CD4-positive, alpha-beta T cell treated with Interleukin-10 for 1 hour (primary cell): ENCODE measurements around the gene NECTIN4.
"Not testable (repeated sequence)": the region's sequence is repeated elsewhere in the genome, so short reads cannot be mapped to it uniquely, and the experiment has no call there.

Experiments used
- DNase-seq: peaks from one replicate; pipeline ENCODE4 v3.0.0-alpha.2; 2020

The NECTIN4 gene

DNA sequence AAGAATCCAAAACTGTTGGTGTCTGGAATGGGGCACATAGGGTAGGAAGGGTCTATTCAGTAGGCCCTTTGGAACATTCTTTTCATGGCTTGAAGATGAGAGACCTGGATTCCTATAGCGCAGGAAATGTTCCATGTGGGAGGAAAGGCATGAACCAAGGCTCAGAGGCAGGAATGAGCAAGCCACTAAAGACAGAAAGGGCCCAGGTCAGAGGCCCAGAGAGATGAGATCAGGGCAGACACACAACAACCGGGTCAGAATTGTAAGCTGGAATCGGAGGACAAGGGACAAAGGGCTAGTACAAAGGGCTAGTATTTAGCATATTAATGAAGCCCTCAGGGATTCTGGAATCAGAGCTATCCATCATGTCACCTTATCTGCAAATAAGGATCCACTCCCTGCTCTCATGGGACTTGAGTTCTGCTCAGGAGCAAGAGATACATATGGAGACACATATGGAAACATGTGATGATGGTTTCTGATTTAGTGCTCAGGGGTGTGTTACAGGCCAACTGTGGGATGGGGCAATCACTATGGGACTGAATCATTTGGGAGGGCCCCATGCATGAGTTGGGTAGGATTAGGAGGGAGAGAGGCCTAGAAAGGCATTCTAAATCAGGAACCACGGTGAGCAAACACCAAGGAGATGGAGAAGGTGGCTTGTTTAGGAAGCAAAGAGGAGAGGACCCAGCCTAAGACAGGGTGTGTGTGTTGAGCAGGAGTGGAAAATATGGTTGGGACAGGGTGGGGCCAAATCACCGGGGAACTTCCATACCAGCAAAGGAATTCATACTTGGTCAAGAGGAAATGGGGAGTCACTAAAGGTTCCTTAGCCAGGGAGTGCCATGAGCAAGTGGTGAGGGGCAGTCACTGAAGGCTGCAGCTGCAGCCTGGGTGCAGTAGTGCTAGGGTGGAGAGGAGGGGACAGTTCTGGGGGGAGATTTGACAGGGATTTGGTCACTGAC is 8.6 kb downstream of the NECTIN4 start:
- DNase-seq, result no peak

DNA sequence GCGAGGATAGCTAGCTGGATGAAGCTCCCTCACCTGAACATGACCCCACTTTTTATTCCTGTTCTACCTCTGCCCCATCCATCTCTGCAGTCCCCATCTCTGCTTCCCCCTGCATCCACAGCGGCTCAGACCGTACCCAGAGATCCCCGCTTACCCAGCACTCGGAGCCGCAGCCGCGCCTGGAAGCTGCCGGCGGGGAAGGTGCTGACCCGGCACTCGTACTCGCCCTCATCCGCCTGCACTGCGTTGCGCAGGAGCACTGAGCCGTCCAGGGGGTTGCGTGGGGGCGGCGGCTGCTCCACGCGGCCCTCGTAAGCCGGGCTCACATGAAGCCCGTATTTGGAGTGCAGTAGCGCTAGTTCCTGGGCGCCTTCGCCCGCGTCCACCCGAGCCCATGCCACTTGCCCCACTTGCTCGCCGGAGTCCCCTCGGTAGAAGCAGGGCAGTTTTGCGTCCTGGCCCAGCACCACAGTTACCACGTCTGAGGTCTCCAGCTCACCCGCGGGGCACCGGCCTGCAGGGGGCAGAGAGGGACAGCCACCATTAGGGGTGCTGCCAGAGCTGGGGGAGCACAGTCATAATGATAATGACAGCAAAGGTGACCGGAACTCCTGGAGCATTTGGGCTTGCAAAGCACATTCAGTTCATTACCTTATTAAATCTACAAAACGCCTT is 9.8 kb downstream of the NECTIN4 start:
- DNase-seq, result no peak

DNA sequence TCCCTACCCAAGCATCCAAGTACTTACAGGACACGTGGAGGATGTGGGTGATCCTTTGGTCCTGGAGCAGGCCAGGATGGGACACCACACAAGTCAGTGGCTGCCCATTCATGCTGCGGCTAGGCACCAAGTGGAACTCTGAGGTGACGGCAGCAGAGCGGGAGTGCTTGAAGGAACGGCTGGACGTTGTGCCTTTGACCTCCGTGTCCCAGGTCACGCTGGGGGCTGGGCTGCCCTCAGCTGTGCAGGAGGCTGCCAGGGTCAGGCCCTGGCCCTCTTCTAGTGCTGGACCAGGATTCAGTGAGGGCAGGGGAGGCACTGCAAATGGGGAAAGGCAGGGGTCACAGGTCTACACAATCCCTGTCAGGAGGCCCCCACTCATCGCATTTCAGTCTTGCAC is 11.9 kb downstream of the NECTIN4 start:
- DNase-seq, result no peak

DNA sequence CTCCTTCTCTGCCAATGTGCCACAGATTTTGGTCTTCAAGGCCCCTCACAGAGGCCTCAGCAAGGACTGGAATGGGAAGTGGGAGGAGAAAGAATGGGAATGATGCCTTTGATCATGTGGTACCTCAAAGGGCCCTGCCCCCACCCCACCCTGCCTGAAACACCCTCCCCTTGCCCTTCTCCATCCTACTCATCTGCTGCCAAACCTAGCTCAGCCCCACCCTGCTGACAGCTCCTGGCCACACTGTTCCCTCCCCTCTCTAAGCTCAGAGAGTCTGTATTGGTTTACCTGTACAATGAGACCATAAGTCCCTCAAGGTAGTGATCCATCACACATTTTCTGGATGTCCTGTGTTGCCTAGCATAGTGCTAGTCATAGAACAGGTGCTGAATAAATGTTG is 12.9 kb downstream of the NECTIN4 start:
- DNase-seq, result no peak

DNA sequence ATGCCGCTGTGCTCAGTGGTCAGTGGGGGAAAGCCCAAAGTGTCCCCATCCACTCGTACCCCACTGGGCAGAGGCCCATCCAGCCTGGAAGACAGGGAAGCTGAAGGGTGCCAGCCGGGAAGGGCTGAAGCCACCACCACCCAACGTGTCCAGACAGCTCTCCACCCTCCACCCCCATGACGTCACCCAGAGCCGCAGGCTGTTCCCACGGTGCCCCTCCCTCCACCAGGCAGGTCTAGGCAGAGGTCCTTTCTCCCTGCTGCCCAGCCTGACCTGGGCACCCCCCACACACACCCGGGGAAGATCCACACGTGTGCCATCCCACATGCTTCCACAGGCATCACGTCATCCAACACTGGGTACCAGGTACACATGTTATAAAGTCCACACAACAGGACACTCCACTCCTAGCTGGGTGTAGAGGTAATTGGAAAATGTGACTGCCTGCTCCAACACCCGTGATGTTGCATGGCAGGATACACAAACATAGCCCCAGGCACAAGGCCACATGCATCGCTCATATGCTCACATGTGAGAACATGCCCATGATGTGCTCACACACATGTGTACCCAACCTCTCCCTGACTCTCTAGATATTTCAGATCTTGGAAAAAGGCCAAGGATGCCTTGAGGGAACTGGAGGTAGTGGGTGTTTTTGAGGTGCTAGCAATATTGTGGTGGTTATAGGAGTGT is 14.5 kb downstream of the NECTIN4 start:
- DNase-seq, result no peak

DNA sequence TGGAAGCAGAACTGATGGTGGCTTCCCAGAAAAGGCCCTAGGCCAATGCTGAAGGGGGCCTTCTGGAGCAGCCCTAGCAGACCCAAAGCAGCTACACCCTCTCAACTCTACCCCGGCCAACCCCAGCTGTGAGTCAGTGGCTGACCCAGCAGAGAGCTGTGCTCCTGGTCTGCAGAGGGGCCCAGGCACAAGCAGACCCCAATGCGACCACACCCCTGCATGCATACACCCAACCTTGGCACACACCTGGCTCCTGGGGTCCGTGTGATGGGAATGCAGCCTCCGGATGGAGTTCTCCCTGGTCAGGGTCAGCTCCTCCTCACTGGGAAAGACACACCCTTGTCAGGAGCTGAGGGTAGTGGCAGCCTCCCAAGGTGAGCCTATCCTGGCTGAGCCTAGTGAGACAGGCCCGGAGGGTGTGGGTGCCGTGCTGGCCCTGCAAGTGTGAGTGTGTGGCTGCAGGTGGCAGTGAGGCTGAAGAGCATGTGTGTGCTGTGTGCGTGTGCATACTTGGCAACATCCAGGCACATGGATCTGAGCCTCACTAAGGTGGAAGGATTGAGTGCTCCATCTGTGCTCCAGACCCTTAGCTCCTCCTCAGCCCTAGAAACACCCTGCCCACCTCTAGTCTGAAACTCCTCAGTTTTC is 15.8 kb downstream of the NECTIN4 start:
- no peak for DNase-seq

DNA sequence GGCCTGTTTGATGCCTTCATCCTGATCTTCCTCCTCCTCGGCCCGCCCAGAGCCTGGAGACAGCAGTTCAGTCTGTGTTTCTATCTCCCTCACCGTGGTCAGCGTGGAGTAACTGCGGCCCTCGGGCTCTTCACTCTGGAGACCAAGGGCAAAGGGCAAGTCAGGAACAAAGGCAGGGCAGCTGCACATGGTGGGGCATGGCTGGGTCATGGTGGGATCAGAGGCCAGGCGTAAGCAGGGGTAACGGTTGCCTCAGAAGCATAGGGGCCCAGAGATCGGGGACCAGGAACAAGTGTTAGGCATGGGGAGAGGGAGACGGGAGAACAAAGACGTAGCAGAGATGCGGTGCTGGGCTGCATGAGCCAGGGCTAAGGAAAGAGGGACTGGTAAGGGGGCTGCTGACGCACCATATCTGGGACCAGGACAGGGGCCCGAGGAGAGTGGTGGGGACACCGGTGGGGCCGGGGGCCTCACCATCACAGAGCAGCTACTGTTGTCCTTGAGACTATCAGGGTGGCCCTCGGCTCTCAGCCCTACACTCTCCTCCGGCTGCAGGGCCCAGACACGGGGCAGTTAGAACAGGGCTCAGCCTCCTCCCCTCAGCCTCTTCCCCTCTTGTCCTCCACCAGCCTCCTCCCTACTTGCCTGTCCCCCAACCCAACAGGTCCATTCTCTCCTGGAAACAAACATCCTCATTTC is 16.5 kb downstream of the NECTIN4 start:
- DNase-seq, result no peak

DNA sequence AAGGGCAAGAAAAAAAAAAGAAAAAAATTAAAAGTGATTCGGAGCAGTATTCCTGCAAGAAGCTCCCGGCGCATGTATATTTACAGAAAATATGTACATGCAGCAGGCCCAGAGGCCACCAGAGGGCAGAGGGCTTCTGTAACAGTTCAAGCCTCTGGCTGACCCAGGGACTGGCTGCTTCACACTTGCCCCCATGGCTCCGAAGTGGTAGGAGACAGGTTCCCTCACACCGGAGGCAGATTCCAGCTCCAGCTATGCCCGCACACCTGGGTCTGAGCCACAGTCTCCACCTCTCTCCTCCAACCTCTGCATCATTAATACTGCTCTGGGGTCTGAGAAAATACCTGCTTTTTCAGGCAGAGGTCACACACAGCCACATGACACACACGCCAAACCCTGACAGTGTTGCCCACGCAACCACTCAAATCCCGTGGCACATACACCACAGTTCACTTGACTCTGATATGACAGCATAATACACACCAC is 17.4 kb downstream of the NECTIN4 start:
- peak; percentile 61 for DNase-seq

DNA sequence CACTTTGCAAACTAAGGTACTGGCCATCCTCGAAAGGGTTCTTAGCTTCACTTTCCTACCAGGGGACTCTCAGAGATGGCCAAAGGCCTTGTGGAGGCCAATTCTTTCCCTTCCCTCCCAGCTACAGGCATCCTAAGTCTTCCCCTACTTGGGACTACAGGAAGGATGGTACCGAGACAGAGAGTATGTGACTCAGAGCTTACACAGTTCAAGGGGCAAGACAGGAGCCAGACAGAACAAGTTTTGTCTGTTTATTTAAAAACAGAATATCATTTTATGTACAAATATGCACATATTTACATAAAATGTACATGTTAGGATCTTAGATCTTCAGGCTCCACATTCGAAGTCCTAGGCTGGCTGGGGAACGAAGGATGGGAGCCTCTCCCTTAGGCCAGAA is 18.6 kb downstream of the NECTIN4 start:
- DNase-seq, result no peak

DNA sequence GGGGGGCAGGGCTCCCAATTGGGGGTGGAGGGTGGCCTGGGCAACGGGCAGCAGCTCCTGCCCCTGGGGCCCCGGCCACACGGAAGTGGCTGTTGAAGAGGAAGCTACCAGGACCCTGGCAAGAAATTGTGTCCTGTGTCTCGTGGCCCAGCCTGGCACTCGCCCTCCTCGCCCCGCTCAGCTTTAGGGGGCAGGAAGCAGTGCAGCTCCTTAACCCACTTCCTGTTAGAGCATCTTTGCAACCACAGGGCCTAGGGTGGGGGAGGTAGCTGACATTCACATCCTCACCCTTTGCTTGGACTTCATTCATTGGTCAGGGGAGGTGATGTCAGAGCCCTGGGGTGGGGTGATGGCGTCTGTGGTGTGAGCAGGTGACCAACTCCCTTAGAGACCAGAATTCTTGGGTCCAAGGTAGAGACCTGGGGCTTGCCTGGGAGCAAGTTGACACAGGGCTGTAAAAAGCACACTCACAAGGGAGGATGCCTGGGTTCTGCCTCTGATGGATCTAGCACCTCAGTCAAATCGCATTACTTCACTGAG is 19.6 kb downstream of the NECTIN4 start, which contains the start of gene ARHGAP30:
Gene ARHGAP30 (minus strand): TSS at position 161 of the 540 bp plus-strand sequence. CDS start 267 bp downstream, outside the sequence.
- peak; percentile 94 for DNase-seq

DNA sequence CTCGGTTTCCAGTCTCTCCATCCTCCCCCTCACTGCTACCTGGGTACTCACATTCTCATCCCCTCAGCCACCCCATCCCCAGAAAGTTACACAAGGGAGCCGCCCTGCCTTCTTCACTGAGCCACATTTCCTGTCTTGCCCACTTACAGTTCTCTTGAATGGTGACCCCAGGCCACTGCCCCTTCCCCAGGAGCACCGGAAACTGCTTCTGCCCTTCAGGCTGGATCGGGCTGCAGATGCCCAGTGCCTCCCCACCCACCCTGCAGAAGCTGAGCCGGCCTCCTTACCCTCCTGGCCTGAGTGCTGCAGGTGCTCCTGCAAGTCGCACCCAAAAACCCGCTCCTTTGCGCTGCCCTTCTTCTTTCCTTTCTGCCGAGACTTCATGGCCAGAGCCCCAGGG is 20.1 kb downstream of the NECTIN4 start:
- DNase-seq, result no peak

DNA sequence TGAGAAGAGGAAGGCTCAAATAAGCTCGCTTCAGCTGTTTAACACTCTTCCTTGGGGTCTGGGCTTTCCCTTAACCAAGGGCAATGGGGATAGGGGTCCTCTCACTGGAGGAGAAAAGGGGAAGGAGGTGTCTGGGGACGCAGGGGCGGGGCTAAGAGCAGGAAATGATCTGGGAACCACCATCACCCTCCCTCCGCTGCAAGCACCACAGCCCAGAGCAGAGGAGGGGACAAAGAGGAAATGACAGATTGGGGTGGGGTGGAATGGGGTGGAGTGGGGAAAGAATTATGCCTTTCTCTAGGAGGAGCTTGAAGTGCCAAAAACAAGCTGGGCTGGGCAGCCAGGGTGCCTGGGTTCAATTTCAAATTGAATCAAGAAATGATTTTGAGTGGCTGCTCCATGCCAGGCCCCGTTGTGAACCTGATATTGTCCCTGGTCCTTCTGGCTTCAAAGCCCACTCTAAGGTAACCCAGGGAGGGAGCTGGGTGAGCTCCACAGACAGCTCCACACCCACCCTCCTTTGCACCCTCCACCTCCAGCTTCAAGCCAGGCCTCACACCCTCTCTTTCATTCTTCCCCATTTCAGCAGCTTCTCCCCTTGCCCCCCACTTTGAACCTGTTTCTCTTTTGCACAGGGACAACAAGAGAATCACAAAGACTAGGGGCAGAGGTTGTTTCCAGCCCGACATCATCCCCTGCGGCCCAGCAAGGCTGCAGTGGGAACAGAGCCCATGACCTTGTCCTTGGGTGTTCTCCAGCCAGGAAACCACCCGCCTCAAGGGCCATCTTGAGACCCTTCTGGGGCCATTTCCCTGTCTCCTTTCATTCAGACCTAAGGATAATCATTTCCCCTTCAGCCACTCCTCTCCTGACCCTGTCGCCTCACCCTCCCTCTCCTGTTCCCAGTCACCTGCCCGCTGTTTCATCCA is 20.8 kb downstream of the NECTIN4 start:
- peak; percentile 94 for DNase-seq

DNA sequence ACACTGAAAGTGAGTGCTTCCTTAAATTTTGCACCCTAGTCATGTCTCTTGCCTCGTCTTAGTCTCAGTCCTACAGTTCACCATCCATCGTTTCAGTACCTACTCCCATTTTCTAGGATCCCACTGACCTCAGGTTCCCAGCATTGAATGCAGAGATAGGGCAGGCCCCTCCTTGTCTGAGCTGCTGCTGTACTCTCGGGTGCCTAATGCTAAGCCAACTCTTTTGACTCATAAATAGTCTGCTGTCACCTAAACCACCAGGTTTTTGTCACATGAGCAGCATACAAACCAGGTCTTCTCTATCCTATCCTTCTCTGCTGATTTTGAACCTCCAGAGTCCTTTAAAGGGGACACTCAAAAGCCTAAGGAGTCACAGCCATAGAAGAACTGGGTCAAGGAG is 22.7 kb downstream of the NECTIN4 start:
- peak; percentile 40 for DNase-seq

DNA sequence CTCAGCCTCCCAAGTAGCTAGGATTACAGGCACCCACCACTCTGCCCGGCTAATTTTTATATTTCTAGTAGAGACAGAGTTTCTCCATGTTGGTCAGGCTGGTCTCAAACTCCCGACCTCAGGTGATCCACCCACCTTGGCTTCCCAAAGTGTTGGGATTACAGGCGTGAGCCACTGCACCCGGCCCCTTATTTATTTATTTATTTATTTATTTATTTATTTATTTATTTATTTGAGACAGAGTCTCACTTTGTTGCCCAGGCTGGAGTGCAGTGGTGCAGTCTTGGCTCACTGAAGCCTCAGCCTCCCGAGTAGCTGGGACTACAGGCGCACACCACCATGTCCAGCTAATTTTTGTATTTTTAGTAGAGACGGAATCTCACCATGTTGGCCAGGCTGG is 23.7 kb downstream of the NECTIN4 start:
- DNase-seq, result not testable (repeated sequence)

DNA sequence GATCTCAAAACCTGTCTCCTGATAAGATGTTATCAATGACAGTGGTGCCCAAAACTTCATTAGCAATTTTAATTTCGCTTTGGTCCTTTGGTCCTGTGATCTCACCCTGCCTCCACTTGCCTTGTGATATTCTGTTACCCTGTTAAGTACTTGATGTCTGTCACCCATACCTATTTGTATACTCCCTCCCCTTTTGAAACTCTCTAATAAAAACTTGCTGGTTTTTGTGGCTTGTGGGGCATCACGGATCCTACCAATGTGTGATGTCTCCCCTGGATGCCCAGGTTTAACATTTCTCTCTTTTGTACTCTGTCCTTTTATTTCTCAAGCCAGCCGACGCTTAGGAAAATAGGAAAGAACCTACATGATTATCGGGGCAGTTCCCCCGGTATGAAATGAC is 25.4 kb downstream of the NECTIN4 start:
- DNase-seq, result peak; percentile 32

DNA sequence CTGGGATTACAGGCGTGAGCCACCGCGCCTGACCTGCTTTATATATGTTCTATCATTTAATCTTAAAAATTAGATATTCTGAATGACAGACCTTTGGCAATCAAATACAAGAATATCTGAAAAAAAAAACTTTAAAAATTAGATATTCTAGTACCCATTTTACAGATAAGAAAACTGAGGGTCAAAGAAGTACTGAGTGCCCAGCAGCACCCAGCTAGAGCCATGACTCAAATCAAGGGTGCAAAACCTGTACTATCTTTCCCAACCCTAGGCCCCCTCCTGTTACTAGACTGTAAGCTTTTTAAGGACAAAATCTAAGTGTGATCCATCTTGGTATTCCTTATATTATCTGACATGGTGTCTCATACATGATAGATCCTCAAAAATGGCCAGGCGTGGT is 27.9 kb downstream of the NECTIN4 start:
- no peak for DNase-seq

DNA sequence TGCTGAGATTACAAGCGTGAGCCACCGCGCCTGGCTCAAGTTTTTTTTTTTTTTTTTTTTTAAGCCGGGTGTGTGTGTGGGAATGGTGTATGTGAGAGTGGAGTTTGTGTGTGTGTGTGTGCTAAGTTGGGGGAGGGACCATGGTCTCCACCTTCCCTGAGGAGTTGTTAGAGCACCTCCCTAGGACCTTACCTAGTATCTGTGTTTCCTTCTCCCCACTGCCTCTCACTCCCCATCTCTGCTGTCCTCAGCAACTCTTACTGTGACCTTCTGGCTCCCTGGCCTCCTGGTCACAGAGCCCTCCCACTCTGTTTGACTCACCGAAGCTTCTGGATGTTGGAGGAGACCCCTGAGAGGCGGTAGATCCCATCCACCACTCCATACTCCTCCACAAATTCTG is 30.1 kb downstream of the NECTIN4 start:
- no peak for DNase-seq

DNA sequence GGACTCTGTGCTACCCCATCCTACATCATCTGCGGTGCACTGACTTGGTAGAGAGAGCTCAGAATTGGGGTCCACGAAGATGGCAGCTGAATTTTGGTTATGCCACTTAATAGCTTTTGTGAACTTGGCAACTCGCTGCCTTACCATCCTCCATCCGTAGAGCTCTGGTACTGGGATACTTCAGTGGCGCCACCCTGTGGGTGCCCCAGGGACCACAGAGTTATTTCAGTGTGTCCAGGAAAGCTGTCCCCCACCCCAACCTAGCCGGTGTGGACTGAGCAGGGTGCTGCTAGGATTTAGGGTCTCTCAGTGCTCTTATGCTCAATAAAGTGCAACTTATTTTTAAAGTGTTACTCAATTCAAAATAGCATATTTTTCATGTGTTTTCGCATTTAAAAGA is 34.6 kb downstream of the NECTIN4 start:
- DNase-seq, result no peak

DNA sequence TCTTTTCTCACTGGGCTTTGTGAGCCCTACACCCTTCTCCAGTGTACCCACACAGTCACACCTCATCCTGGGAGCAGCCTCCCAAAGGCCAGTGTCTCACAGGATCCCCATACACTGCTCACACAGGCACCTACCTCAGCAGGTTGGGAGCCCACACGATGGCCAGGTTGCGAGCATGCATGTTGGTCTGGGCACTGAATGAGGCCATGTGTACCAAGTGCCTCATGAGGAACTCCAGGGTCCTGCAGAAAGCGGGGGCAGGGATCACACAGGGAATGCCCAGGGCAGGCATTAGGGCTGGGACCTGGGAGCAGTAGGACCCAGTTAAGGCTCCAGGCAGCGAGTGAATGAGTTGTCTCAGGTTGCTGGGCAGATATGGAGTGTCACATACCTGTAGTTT is 35.1 kb downstream of the NECTIN4 start:
- no peak for DNase-seq

DNA sequence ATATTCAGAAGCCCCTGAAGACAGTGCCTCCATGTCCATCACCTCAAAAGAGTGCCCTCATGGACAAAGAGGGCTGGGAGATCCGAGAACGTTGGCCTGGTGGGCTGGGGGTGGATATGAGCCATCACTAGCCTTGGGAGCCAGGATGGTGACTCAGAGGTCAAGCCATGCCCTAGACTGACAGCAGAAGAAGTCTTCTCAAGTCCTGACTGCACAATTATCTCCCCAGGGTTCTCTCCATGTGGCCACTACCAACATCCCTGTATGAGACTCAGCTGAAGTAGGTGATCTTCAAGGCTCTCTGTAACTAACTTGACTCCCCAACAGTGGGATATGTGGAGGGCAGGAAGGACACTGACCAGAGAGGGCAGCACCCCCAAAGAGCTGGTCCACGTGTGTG is 36.5 kb downstream of the NECTIN4 start:
- no peak for DNase-seq

DNA sequence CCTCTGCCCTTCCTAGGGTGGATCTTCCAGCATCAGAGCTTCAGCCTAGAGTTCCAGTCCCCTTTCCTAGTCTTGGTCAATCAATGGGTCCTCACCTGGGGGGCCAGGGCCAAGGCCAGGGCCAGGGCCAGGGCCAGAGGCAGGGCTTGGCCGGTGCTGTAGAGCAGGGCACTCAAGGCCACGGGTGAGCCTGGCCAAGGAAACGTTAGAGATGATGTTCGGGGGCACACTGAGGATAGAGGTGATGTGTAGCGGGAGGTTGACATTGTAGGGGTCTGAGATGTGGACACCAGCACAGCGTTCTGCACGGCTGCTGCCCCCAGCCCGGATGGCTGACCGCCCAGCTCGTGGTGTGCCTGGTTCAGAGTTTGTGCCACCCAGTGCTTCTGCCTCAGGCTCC is 38.1 kb downstream of the NECTIN4 start:
- no peak for DNase-seq
